A673 (cell line): ENCODE measurements around the gene TMEM130.

Experiments
- EZH2 ChIP-seq: fragments of 200-600 bp; sonication (generic); IDR thresholded peaks from 2 replicates; pipeline ENCODE4 v1.6.1; 2017; ENCODE audit warnings: borderline replicate concordance, low read depth, mild to moderate bottlenecking, mixed read lengths, antibody characterized with exemption, low read length; ENCODE audit not compliant: poor library complexity, severe bottlenecking
- TF ChIP-seq, protein P1 (sequence below): fragments of 300-800, 200-600 bp; sonication (generic); conservative IDR thresholded peaks from 2 replicates; pipeline ENCODE4 v1.5.1; 2017; ENCODE audit warnings: low read depth, mild to moderate bottlenecking, antibody characterized with exemption, low read length, moderate library complexity, mixed read lengths

DNA sequence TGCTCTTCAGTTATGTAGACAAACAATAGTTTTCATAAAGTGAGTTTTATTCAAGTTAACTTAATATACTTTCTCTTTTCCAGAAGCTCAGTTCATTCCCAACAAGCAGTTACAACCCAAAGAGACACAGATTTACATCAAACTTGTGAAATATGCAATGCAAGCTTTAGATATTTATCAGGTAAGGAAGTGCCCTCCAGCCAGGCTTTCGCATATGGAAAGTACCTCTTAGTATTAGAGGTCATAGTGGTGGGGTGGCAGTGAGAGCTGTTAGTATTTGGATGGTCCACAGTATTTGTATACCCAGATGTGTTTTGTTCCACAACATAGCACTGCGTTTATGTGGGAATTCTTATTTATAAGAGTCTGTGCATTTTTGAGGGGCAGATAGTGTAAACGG, 40.6 kb upstream of the TMEM130 start:
- TF ChIP-seq, protein P1, sequence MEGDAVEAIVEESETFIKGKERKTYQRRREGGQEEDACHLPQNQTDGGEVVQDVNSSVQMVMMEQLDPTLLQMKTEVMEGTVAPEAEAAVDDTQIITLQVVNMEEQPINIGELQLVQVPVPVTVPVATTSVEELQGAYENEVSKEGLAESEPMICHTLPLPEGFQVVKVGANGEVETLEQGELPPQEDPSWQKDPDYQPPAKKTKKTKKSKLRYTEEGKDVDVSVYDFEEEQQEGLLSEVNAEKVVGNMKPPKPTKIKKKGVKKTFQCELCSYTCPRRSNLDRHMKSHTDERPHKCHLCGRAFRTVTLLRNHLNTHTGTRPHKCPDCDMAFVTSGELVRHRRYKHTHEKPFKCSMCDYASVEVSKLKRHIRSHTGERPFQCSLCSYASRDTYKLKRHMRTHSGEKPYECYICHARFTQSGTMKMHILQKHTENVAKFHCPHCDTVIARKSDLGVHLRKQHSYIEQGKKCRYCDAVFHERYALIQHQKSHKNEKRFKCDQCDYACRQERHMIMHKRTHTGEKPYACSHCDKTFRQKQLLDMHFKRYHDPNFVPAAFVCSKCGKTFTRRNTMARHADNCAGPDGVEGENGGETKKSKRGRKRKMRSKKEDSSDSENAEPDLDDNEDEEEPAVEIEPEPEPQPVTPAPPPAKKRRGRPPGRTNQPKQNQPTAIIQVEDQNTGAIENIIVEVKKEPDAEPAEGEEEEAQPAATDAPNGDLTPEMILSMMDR: no peak
- TF ChIP-seq EZH2: no peak
